DMS53 treated with DMSO at 0.1 percent for 48 hours (cell line): ENCODE results near the gene LRRC32.

Experiments used
- DNase-seq: peaks from one replicate; lab custom pipeline; 2025; ENCODE audit not compliant: unreplicated experiment; lab: John Stamatoyannopoulos, UW

The LRRC32 gene, protein sequence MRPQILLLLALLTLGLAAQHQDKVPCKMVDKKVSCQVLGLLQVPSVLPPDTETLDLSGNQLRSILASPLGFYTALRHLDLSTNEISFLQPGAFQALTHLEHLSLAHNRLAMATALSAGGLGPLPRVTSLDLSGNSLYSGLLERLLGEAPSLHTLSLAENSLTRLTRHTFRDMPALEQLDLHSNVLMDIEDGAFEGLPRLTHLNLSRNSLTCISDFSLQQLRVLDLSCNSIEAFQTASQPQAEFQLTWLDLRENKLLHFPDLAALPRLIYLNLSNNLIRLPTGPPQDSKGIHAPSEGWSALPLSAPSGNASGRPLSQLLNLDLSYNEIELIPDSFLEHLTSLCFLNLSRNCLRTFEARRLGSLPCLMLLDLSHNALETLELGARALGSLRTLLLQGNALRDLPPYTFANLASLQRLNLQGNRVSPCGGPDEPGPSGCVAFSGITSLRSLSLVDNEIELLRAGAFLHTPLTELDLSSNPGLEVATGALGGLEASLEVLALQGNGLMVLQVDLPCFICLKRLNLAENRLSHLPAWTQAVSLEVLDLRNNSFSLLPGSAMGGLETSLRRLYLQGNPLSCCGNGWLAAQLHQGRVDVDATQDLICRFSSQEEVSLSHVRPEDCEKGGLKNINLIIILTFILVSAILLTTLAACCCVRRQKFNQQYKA

GRCh38 chr11:76670485-76671236, at the start of gene LRRC32:
Gene LRRC32, minus strand, starts transcription at chr11:76670747. Its CDS starts 4,793 bp downstream, at chr11:76665954.
- peak; percentile 21 for DNase-seq

GRCh38 chr11:76719686-76720085, 49.1 kb upstream of the LRRC32 start:
- no peak for DNase-seq

GRCh38 chr11:76719281-76719680, 48.7 kb upstream of the LRRC32 start:
- no peak for DNase-seq

GRCh38 chr11:76717816-76718215, 47.3 kb upstream of the LRRC32 start:
- no peak for DNase-seq

GRCh38 chr11:76717369-76717768, 46.8 kb upstream of the LRRC32 start:
- no peak for DNase-seq

GRCh38 chr11:76716268-76716667, 45.7 kb upstream of the LRRC32 start:
- no peak for DNase-seq

DNA sequence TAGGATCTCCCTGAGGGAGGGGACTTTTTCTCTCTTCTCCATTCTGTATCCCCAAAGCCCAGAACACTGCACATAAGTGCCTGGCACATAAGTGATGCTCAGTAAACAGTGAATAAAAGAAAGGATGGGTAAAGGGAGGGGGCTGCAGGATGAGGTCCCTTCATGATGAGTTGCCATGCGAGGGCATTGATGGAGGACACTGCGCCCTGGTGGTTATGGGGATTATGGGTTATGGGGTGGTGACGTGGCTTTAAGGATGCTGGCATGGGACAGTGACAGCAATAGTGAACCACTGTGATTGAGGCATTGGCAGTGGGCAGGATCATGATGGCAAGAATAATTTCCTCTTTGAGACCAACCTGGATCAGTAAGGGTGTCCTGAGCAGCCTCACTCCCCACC, 43.9 kb upstream of the LRRC32 start:
- no peak for DNase-seq

DNA sequence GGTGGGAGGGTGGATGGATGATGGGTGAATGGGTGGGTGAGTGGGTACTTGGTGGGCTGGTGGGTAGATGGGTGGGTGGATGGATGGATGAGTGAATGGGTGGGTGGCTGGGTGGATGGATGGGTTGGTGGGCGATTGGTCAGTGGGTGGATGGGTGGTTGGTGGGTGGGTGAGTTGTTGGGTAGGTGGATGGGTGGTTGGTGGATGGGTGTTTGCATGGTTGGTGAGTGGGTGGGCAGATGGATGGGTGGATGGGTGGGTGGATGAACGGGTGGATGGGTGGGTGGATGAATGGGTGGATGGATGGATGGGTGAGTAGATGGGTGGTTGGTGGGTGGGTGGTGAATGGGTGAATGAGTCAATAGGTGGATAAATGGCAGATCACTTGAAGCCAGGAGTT, 43.0 kb upstream of the LRRC32 start:
- DNase-seq: no peak

- DNase-seq: no peak
These were observed 41.6 kb upstream of the LRRC32 start for GRCh38 chr11:76712125-76712524.

DNA sequence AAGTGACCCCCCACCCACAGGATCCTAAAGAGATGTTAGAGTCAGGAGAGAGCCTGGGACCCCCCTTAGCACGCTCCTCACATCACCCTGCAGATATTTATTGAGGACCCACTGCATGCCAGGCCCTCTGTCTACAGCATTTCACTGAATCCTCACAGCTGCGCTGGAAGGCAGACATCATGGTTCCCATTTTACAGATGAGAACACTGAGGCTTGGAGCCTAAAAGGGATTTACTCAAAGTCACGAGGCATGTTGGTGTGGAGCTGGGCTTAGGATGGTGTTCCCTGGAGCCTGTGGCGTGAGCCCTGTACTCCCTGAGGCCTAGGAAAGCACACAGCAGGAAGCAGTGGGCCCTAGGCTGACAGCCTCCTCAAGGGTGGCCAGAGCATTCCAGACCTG, 39.2 kb upstream of the LRRC32 start:
- DNase-seq: no peak

- DNase-seq: no peak
These were observed 38.6 kb upstream of the LRRC32 start for GRCh38 chr11:76708972-76709660.

- DNase-seq: no peak
These were observed 36.8 kb upstream of the LRRC32 start for GRCh38 chr11:76707293-76707825.

DNA sequence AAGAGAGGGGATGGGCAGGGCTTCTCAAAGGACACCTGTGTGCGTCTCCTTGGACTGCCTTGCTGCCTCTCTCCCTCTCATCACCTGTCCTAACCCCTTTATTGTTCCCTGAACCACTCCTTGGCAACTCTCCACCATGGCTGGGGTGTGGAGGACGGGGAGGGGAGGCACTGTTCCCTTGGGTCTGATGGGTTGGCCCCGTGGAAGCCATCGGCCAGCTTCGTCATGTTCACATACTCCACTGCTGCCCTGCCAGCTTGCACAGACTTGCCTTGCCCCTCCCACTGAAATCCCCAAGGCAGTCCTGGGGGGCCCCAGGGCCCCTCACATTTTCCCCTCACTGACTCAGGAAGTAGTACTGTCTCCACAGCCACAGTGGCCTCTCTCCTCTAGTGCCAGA, 36.1 kb upstream of the LRRC32 start:
- DNase-seq: no peak

- no peak for DNase-seq
These were observed 35.3 kb upstream of the LRRC32 start for GRCh38 chr11:76705826-76706225.

GRCh38 chr11:76704171-76704948, 33.8 kb upstream of the LRRC32 start:
- no peak for DNase-seq

DNA sequence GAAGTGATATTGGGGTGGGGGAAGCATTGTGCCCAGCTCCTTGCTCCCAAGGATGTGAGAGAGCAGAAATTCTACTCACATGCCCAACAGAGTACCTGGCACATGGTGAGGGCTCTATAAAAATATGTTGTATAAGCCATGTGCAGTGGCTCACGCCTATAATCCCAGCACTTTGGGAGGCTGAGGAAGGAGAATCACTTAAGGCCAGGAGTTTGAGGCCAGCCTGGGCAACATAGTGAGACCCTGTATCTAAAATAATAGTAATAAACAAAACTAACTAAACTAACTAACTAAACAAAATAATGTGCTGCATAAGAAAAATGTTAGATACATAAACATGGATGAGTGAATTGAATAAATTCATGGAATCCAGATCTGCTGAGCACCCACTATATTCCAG, 33.2 kb upstream of the LRRC32 start:
- DNase-seq: no peak

DNA sequence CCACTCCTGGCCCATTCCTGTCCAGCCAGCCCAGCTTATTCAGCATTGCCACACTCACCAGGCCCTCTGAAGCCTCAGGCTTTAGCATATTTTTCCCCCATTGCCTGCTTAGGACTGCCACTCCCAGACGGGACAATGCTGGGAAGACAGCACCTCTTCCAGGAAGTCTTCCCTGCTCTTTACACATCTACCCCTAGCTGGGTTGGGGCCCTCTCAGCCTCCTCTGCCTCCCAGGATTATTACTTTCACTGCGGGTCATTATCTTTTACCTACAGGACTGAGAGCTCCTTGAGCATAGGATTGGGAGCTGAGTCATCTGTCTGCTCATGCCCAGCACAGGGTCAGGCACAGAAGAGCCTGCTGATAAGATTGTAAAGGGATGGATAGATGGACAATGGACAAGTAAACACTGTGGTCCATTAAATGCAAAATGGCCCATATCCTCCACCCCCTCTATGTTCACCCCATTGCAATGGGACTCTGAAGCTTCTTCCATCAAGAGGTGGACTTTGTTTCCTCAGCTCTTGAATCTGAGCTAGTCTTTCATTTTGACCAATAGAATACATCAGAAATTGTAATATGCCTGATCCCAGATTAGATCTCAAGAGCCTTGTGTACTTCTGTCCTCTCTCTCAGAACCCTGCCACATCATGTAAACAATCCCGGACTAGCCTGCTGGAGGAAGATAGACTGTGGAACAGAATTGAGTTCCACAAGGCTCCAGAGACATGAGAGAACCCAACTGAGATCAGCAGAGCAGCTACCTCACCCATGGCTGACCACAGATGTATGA, 32.0 kb upstream of the LRRC32 start:
- DNase-seq: no peak

DNA sequence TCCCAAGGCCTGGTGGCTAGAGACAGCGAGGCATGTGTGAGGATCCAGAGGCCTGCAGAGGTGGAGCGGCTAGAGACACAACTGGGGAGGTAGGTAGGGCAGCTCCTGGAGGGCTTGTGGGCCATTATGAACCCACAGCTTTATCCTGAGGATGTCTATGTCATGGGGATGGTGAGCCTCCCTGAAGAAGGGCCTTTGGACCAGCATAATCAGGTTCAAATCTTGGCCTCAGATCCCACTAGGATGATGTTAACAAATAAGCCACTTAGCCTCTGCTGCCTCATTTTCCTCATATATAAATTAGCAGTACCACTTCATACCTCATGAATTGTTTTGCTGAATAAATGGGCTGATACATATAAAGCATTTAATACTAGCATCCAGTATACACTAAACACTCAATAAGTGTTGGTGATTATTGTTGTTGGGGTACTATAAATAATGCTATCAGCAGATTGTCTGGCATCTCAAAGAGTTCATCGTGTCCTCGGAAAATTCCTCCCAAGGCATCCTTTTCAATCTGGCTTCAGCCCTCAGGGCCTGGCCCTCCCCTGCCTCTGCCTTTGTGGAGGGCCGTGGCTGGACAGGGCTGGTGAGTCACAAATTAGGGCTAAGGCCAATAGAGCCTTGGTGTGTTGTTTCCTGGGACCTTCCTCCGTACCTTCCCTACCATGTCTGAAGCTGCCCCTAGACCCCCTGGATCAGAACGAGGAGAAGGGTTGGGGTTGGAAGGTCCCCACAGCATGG, 30.9 kb upstream of the LRRC32 start:
- no peak for DNase-seq
